DOHH2 (cell line): ENCODE results near the gene PTPN22.

ENCODE experiments used
- H3F3A ChIP-seq: fragments of 200-600 bp; sonication (generic), shearing (Covaris generic); 2 replicates; pipeline ENCODE4 v1.6.0; 2016; ENCODE audit warnings: antibody characterized with exemption, mild to moderate bottlenecking; ENCODE audit not compliant: control insufficient read depth, insufficient read depth
- H3K27ac ChIP-seq: fragments of 200-600 bp; sonication (generic); 2 replicates; pipeline ENCODE4 v1.5.1; 2014; ENCODE audit warnings: low read depth, mild to moderate bottlenecking, low read length, moderate library complexity
- H3K27me3 ChIP-seq: fragments of 200-600 bp; sonication (generic); 2 replicates; pipeline ENCODE4 v1.6.1; 2014; ENCODE audit warnings: mild to moderate bottlenecking, low read length, mixed read lengths; ENCODE audit not compliant: control insufficient read depth
- H3K36me3 ChIP-seq: fragments of 200-600 bp; sonication (generic); 2 replicates; pipeline ENCODE4 v1.6.1; 2014; ENCODE audit warnings: mild to moderate bottlenecking, low read length, moderate library complexity, mixed read lengths; ENCODE audit not compliant: control insufficient read depth
- H3K4me1 ChIP-seq: fragments of 200-600 bp; sonication (generic); 2 replicates; pipeline ENCODE4 v1.6.1; 2014; ENCODE audit warnings: mild to moderate bottlenecking, low read length, mixed read lengths; ENCODE audit not compliant: control insufficient read depth
- H3K4me2 ChIP-seq: fragments of 200-600 bp; sonication (generic); 2 replicates; pipeline ENCODE4 v1.6.0; 2014; ENCODE audit warnings: mild to moderate bottlenecking, low read length, moderate library complexity
- H3K4me3 ChIP-seq: fragments of 200-600 bp; sonication (generic); 2 replicates; pipeline ENCODE4 v1.5.1; 2014; ENCODE audit warnings: mild to moderate bottlenecking, low read length, mixed read lengths
- H3K79me2 ChIP-seq: fragments of 200-600 bp; sonication (generic); 2 replicates; pipeline ENCODE4 v1.6.1; 2014; ENCODE audit warnings: mild to moderate bottlenecking, low read length, mixed read lengths; ENCODE audit not compliant: control insufficient read depth
- H3K9me2 ChIP-seq: fragments of 200-600 bp; sonication (generic); replicated peaks from 2 replicates; pipeline ENCODE4 v1.6.1; 2014; ENCODE audit warnings: mild to moderate bottlenecking, low read length, mixed read lengths; ENCODE audit not compliant: control insufficient read depth
- H3K9me3 ChIP-seq: fragments of 200-600 bp; sonication (generic); 2 replicates; pipeline ENCODE4 v1.6.1; 2014; ENCODE audit warnings: antibody characterized with exemption, low read length, mixed read lengths; ENCODE audit not compliant: control insufficient read depth, insufficient read depth
- H4K20me1 ChIP-seq: fragments of 200-600 bp; sonication (generic); 2 replicates; pipeline ENCODE4 v1.6.0; 2014; ENCODE audit warnings: low read depth, mild to moderate bottlenecking, antibody characterized with exemption, low read length, moderate library complexity; ENCODE audit not compliant: control insufficient read depth, insufficient read depth
- CTCF ChIP-seq: fragments of 200-600 bp; sonication (generic); IDR thresholded peaks from one replicate; pipeline ENCODE4 v1.5.1; 2014; ENCODE audit warnings: antibody characterized with exemption, mild to moderate bottlenecking, low read depth, low read length; ENCODE audit not compliant: poor library complexity, severe bottlenecking
- EZH2phosphoT487 ChIP-seq: fragments of 200-600 bp; sonication (generic); IDR thresholded peaks from 2 replicates; pipeline ENCODE4 v1.6.1; 2017; ENCODE audit warnings: borderline replicate concordance, mild to moderate bottlenecking, antibody characterized with exemption, low read length, moderate library complexity, mixed read lengths

PTPN22 gene

DNA sequence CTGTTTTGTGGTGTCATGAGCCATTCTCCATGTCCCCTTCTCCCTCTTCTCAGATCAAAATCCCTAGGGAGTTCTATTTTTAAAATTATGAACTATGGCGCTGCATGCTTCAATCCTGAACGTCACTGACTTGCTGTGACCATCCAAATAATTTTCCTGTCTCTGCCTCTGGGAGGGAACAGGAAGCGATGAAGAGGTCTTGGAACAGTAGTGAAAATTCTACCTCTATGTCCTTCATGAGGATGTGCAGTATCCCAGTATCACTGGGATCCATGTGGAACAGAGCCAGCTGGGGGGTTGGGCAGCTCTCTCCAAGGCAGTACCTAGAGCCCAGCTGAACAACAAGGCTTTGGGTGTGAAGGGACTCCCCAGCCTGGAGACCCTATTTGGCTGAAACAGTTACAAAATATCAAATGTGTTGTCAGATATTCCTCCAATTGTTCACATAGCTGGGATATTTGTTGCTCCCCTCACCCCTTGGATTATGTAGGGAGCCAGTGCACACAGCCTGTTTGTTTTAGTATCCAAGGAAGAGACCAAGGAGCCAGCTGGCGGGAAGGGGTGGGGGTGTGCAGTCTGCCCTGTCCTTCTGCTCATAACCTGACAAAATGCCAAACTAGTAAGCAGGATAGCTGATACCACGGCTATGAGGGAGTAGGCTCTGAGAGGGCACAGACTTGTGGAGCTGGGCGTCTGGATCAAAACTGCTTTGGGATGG lies 41.2 kb upstream of the PTPN22 start:
- H4K20me1 ChIP-seq: no peaks in the 10 kb centered on the region
- H3K79me2 ChIP-seq: peaks cover 19% of the 10 kb centered on the region
- no peak overlapping the region for H3K27ac ChIP-seq
- no peak overlapping the region for H3K4me2 ChIP-seq
- H3K9me2 ChIP-seq: no peaks in the 10 kb centered on the region
- no peaks in the 10 kb centered on the region for H3K9me3 ChIP-seq
- H3K36me3 ChIP-seq: peaks cover 69% of the 10 kb centered on the region
- H3K4me1 ChIP-seq: no peaks in the 10 kb centered on the region
- H3F3A ChIP-seq: no peaks in the 10 kb centered on the region
- no peaks in the 10 kb centered on the region for H3K27me3 ChIP-seq
- TF ChIP-seq CTCF (no peak), EZH2phosphoT487 (no peak)
- no peak overlapping the region for H3K4me3 ChIP-seq

DNA sequence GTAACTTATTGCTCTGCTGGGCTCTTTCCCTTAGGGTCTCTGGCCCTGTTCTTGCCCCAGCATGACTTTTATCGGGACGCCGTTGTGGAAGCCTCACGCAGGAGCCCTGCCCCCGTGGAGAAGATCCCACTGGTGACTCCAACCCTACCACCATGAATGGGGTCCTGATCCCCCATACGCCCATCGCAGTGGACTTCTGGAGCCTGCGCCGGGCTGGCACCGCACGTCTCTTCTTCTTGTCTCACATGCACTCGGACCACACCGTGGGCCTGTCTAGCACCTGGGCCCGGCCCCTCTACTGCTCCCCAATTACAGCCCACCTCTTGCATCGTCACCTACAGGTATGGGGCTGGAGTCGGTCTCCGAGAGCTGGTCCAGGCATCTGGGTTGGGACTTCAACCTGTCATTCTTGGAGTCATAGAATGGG lies 33.9 kb upstream of the PTPN22 start:
- Histone ChIP-seq H3K27me3 (no peaks in the 10 kb centered on the region), H3K4me2 (peak overlapping the region; percentile 91), H3K36me3 (peaks cover 70% of the 10 kb centered on the region), H3K4me1 (peaks cover 26% of the 10 kb centered on the region), H3K27ac (peak overlapping the region; percentile 69), H3F3A (no peaks in the 10 kb centered on the region), H3K9me2 (no peaks in the 10 kb centered on the region), H3K4me3 (peak overlapping the region; percentile 98), H4K20me1 (no peaks in the 10 kb centered on the region), H3K79me2 (peaks cover 64% of the 10 kb centered on the region), H3K9me3 (no peaks in the 10 kb centered on the region)
- no peak for TF ChIP-seq EZH2phosphoT487
- TF ChIP-seq CTCF: no peak

- H3F3A ChIP-seq: no peaks in the 10 kb centered on the region
- peak within 1 kb of the TSS; percentile 69 for H3K27ac ChIP-seq
- TF ChIP-seq CTCF (peak; percentile 58), EZH2phosphoT487 (no peak)
- no peaks in the 10 kb centered on the region for H3K9me3 ChIP-seq
- peak within 1 kb of the TSS; percentile 98 for H3K4me3 ChIP-seq
- H3K27me3 ChIP-seq: no peaks in the 10 kb centered on the region
- H3K36me3 ChIP-seq: peaks cover 70% of the 10 kb centered on the region
- peak within 1 kb of the TSS; percentile 91 for H3K4me2 ChIP-seq
- peaks cover 64% of the 10 kb centered on the region for H3K79me2 ChIP-seq
- H3K4me1 ChIP-seq: peaks cover 26% of the 10 kb centered on the region
- H4K20me1 ChIP-seq: no peaks in the 10 kb centered on the region
- no peaks in the 10 kb centered on the region for H3K9me2 ChIP-seq
Observed at GRCh38 chr1:113904674-113905434, 33.3 kb upstream of the PTPN22 start, which contains the start of the genes AP4B1 and DCLRE1B. TSS of gene AP4B1 (minus strand) at chr1:113904799. CDS start at chr1:113904717, 82 bp downstream. TSS of gene DCLRE1B (plus strand) at chr1:113905326. CDS start at chr1:113905587, 261 bp downstream.
